ENCODE results near the gene ZSWIM3.

- TF ChIP-seq CTCF (IDR thresholded peaks at IDR 0.05 in 4 of 5, conservative IDR thresholded peaks at IDR 0.05 in 1 of 5) (no peak), POLR2A (IDR thresholded peaks at IDR 0.05) (no peak)
Observed at GRCh38 chr20:45833030-45833882, 24.2 kb upstream of the ZSWIM3 start, which contains the start of gene SNX21.

Measured in gastrocnemius medialis (tissue), 4 donors.